GM23338 (cell line): ENCODE data around the gene RHOB.

Experiments
- CREB1 ChIP-seq: fragments of 250-450 bp; sonication (Bioruptor Pico); IDR thresholded peaks from 2 replicates; pipeline ENCODE4 v1.5.0; 2020; ENCODE audit warnings: low read depth, mild to moderate bottlenecking, moderate library complexity
- CTCF ChIP-seq, 2 experiments: fragments of 200-600 bp in 1 of 2; sonication (generic) in 1 of 2; conservative IDR thresholded peaks; 2 replicates each; pipeline versions ENCODE4 v1.5.1 to v1.6.1; 2016 to 2017; ENCODE audit warnings: antibody characterized with exemption in 2 of 2, low read depth in 2 of 2, mild to moderate bottlenecking in 2 of 2, moderate library complexity in 1 of 2
- ETS1 ChIP-seq: IDR thresholded peaks from 2 replicates; pipeline ENCODE4 v1.6.1; 2016; ENCODE audit warnings: antibody characterized with exemption
- EZH2 ChIP-seq: fragments of 200-600 bp; sonication (generic); IDR thresholded peaks from one replicate; pipeline ENCODE4 v1.8.0; 2017; ENCODE audit warnings: antibody characterized with exemption, mild to moderate bottlenecking, low read depth; ENCODE audit not compliant: unreplicated experiment
- EZH2phosphoT487 ChIP-seq: fragments of 200-600 bp; sonication (generic); IDR thresholded peaks from one replicate; pipeline ENCODE4 v1.8.1; 2018; ENCODE audit warnings: antibody characterized with exemption; ENCODE audit not compliant: unreplicated experiment
- JUNB ChIP-seq: IDR thresholded peaks from one replicate; pipeline ENCODE4 v1.6.1; 2016; ENCODE audit warnings: antibody characterized with exemption; ENCODE audit not compliant: unreplicated experiment
- NANOG ChIP-seq: IDR thresholded peaks from 2 replicates; pipeline ENCODE4 v1.6.1; 2016; ENCODE audit warnings: antibody characterized with exemption, borderline replicate concordance
- POLR2AphosphoS5 ChIP-seq: IDR thresholded peaks from 2 replicates; pipeline ENCODE4 v1.6.1; 2016; ENCODE audit warnings: antibody characterized with exemption, low read depth
- REST ChIP-seq: IDR thresholded peaks from one replicate; pipeline ENCODE4 v1.6.1; 2018; ENCODE audit warnings: antibody characterized with exemption; ENCODE audit not compliant: unreplicated experiment
- STAT1 ChIP-seq: IDR thresholded peaks from one replicate; pipeline ENCODE4 v1.6.1; 2016; ENCODE audit warnings: antibody characterized with exemption; ENCODE audit not compliant: unreplicated experiment
- ZNF114 ChIP-seq: fragments of 250-450 bp; sonication (Bioruptor Pico); IDR thresholded peaks from 2 replicates; pipeline ENCODE4 v1.5.0; 2020; ENCODE audit warnings: mild to moderate bottlenecking, moderate library complexity

- TF ChIP-seq POLR2AphosphoS5: no peak
- TF ChIP-seq CTCF (conservative IDR thresholded peaks at IDR 0.05; ENCODE audit: low read depth in 2 of 2): no peak
- no peak for TF ChIP-seq EZH2phosphoT487
- TF ChIP-seq EZH2: no peak
- TF ChIP-seq STAT1: no peak
- no peak for TF ChIP-seq REST
- TF ChIP-seq NANOG: no peak
- TF ChIP-seq ZNF114 (CRISPR knock-in tag): no peak
- TF ChIP-seq CREB1 (CRISPR knock-in tag): no peak
- TF ChIP-seq JUNB: no peak
- TF ChIP-seq ETS1: no peak
Measured at GRCh38 chr2:20451341-20451740, 4.5 kb downstream of the RHOB start.
